Measurements from ENCODE around the gene CASP1.

- TF ChIP-seq POLR2AphosphoS5 (IDR thresholded peaks at IDR 0.05; ENCODE audit: low read depth, low read length) (no peak), SIN3A (IDR thresholded peaks at IDR 0.05; ENCODE audit: borderline replicate concordance, insufficient read depth, low read length) (no peak), TAF1 (IDR thresholded peaks at IDR 0.05; ENCODE audit: borderline replicate concordance, insufficient read depth, low read length) (no peak)
Observed at GRCh38 chr11:104984808-104985207, 50.1 kb downstream of the CASP1 start.
